RWPE1 (cell line): ENCODE data around the gene MOCOS.
"Not testable (repeated sequence)": the region's sequence is repeated elsewhere in the genome, so short reads cannot be mapped to it uniquely, and the experiment has no call there.

Experiments used
- CTCF ChIA-PET: fragments of 350-600 bp; sonication (Branson Sonifier 250); formaldehyde crosslinking; extraction: SDS; loops from one replicate; lab custom pipeline; 2021; lab: Yijun Ruan, JAX
- POLR2A ChIA-PET: fragments of 400-600 bp; formaldehyde crosslinking; extraction: SDS; loops from one replicate; lab custom pipeline; 2020; ENCODE audit warnings: antibody characterized with exemption; ENCODE audit not compliant: low non-redundant PET; lab: Yijun Ruan, JAX
- DNase-seq: peaks from one replicate; pipeline ENCODE4 v3.0.0; 2012; ENCODE audit warnings: low spot score
- H3K27ac ChIP-seq: fragments of 450-650 bp; 2 replicates; pipeline ENCODE4 v1.5.1; 2017
- TF ChIP-seq, protein P1 (sequence below): fragments of 450-650 bp; conservative IDR thresholded peaks from 2 replicates; pipeline ENCODE4 v1.5.1; 2017; ENCODE audit warnings: low read depth, mild to moderate bottlenecking

MOCOS gene

DNA sequence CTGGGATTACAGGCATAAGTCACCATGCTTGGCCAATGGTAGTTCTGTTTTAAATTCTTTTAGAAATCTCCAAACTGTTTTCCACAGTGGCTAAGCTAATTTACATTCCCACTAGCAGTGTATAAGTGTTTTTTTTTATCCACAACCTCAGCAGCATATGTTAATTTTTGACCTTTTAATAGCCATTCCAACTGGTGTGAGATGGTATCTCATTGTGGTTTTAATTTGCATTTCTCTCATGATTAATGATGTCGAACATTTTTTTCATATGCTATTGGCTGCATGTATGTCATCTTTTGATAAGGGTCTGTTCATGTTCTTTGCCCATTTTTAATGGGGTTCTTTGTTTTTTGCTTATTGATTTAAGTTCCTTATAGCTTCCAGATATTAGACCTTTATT, 20.0 kb downstream of the MOCOS start:
- ChIA-PET POLR2A (no interaction called here), CTCF (no interaction called here)
- TF ChIP-seq, protein P1, sequence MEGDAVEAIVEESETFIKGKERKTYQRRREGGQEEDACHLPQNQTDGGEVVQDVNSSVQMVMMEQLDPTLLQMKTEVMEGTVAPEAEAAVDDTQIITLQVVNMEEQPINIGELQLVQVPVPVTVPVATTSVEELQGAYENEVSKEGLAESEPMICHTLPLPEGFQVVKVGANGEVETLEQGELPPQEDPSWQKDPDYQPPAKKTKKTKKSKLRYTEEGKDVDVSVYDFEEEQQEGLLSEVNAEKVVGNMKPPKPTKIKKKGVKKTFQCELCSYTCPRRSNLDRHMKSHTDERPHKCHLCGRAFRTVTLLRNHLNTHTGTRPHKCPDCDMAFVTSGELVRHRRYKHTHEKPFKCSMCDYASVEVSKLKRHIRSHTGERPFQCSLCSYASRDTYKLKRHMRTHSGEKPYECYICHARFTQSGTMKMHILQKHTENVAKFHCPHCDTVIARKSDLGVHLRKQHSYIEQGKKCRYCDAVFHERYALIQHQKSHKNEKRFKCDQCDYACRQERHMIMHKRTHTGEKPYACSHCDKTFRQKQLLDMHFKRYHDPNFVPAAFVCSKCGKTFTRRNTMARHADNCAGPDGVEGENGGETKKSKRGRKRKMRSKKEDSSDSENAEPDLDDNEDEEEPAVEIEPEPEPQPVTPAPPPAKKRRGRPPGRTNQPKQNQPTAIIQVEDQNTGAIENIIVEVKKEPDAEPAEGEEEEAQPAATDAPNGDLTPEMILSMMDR = no peak
- DNase-seq = no peak
- H3K27ac ChIP-seq = no peak overlapping the region

DNA sequence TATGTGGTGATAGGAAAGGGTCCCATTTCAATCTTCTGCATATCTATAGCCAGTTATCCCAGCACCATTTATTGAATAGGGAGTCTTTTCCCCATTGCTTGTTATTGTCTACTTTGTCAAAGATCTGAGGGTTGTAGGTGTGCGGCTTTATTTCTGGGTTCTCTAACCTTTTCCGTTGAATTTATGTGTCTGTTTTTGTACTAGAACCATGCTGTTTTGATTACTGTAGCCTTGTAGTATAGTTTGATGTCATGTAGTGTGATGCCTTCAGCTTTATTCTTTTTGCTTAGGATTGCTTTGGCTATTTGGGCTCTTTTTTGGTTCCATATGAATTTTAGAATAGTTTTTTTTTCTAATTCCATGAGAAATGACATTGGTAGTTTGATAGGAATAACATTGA, 20.7 kb downstream of the MOCOS start:
- DNase-seq, CTCF ChIA-PET, H3K27ac ChIP-seq, POLR2A ChIA-PET: not testable (repeated sequence)

DNA sequence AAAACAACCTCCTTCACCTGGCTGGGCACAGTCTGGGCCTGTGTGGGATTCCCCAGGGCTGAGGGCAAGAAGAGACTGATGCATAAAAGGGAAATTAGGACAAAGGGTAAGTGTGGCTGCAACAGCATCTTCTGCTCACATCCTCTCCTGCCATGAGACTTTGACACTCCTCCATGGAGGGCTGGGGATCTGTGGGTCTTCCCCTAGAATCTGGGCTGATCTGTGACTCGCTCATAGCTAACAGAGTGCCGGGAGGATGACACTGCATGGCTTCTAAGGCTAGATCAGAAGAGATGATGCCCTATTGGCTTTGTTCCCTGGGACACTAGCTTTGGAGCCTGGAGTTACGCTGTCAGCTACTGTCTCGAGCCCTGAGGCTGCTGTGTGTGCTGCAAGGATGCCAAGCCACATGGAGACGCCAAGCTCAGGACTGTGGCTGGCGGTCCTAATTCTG, 24.3 kb downstream of the MOCOS start:
- ChIA-PET POLR2A (no interaction called here), CTCF (no interaction called here)
- TF ChIP-seq, protein P1 = no peak
- H3K27ac ChIP-seq = no peak overlapping the region
- DNase-seq = no peak

DNA sequence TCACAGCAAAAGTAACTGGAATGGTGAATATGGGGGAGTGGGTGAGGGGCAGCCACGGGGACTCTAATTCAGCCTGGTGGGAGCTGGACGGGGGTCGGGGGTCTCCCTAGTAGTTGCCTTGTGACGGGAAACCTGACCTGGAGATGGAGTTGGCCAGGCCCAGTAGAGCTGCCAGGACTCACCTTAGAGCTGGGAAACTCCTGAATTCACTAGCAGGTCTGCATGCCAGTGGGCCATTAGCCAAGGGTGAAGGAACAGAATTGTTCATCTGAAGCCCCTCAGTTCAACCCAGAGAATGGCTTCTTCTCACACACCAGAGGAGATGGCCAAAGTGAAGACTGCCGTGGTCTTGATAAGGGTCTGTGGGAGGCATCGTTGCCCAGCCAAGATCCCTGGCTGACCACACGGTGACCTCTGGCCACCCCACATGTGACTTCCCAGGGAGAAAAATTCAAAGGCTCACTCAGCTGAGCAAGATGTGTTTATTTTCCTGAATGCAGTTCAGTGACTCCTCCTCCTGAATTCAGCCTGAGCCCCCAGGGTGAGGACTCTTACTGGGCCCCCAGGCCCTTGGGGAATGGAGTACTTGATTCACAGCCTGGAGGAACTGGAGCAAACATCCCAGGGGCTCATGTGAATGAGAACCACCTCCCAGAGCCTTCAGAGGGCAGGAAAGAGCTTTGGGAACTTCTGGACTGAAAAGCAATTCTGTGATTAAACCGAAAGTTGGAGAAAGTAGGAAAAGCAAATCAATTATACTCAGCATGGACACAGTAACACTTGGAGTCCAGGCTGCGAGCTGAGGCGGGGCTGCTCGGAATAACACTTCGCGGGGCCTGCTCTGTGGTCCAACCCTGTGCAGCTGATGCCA, 25.2 kb downstream of the MOCOS start:
- CTCF ChIA-PET = no interaction called here
- TF ChIP-seq, protein P1 = no peak
- POLR2A ChIA-PET = no interaction called here

DNA sequence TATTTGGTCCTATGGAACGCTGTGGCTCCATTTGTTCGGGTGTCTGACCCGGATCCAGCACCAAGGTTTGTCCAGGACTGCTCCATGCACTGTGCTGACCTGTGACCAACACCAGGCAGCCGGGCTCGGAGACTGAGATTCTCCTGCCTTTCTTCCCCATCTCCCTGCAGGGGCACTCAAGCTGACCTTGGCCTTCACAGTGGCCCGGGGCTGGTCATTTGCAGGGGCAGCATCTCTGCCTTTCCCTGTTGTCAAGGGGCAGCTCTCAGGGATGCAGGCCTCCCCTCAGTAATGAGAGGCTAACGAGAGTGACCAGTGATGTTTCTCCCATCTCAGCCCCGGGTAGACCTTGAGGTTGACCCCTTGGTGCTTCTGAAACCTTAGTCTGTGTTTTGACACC, 27.5 kb downstream of the MOCOS start:
- DNase-seq = no peak
- no peak overlapping the region for H3K27ac ChIP-seq
- ChIA-PET POLR2A (no interaction called here), CTCF (no interaction called here)
- TF ChIP-seq, protein P1 = no peak

More for the DNA sequence above, 25.2 kb downstream of the MOCOS start:
- DNase-seq = no peak
- peak overlapping the region; percentile 11; the same call in 1 of the 2 replicates for H3K27ac ChIP-seq

DNA sequence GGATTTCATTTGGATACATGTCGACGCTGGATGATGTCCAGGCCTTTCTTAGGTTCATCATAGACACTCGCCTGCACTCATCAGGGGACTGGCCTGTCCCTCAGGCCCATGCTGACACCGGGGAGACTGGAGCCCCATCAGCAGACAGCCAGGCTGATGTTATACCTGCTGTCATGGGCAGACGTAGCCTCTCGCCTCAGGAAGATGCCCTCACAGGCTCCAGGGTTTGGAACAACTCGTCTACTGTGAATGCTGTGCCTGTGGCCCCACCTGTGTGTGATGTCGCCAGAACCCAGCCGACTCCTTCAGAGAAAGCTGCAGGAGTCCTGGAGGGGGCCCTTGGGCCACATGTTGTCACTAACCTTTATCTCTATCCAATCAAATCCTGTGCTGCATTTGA, 28.3 kb downstream of the MOCOS start:
- DNase-seq = no peak
- ChIA-PET CTCF (no interaction called here), POLR2A (no interaction called here)
- TF ChIP-seq, protein P1 = no peak
- no peak overlapping the region for H3K27ac ChIP-seq

DNA sequence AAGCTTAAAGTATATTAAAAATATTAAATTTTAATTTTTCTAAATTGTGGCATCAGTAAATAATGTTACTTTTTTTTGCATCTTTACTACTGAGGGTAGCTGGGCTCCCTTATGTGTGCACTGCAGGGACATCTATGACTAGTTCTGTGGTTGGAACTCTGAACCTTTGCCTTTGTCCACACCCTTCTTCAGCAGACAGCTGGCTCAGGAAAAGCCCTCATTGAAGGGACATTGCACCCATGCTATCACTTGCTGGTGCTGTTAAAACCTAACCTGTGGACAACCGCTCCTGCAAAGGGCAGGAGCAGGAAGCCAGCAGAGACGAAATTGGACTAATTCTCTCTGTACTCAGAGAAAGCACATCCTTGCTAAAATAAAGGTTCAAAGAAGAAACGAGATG, 30.1 kb downstream of the MOCOS start:
- H3K27ac ChIP-seq = no peak overlapping the region
- TF ChIP-seq, protein P1 = no peak
- ChIA-PET CTCF (no interaction called here), POLR2A (no interaction called here)
- no peak for DNase-seq
